CD4-positive, alpha-beta T cell treated with Interleukin-10 for 1 hour (primary cell): ENCODE data around the gene PREX1.
"Not testable (repeated sequence)": the region's sequence is repeated elsewhere in the genome, so short reads cannot be mapped to it uniquely, and the experiment has no call there.

Experiments used
- DNase-seq: peaks from one replicate; pipeline ENCODE4 v3.0.0-alpha.2; 2020

PREX1 gene

DNA sequence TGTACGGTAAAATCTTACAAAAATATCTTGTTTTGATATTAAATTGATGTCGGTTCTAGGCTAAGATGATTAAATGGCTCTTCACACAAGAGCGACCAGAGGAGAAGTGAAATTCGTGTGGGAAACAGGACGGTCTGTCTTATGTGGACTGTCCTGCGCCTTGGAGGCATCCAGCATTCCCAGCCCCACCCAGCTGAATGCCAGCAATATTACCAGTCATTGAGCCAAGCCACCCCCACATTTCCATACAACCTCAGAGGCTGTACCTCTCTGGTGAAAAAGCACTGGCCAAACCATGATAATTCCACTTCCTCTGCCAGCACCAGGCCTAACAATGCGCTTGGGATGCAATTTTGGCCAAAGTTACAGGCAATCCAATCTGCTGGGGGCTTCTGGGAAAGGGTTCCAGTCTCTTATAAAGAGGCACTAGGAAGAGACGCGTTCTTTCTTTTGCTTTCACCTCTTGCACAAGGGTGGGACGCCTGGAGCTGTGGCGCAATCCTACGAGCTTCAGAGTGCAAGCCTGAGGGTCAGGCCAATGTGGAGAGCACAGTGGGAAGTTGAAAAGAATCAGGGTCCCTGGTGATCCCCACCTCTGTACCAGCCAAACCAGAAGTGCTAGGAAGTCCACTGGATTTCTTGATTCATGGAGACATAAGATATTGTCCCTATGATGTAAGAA is 213.1 kb downstream of the PREX1 start:
- no peak for DNase-seq

DNA sequence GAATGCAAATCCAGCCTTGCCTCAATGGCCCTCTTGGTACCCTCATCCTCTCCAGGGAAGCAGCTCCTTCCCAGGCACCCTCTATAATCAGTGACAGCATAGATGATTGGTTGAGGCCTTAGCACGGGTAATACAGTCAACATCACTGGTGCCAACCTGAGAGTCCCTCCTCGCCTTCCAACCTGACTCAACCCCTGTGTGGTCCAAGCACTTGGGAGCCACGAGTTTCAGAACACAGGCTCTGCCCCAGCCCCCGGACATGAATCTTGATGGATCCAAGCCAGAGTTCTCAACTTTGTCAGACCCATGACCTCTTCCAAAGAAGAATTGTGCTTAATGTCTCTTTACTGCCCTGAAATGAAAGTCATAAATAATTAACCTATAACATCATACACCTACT is 213.9 kb downstream of the PREX1 start:
- DNase-seq, result no peak

GRCh38 chr20:48612335-48612734 is 215.5 kb downstream of the PREX1 start:
- DNase-seq, result no peak

- DNase-seq, result no peak
Measured at GRCh38 chr20:48610996-48611395, 216.8 kb downstream of the PREX1 start.

DNA sequence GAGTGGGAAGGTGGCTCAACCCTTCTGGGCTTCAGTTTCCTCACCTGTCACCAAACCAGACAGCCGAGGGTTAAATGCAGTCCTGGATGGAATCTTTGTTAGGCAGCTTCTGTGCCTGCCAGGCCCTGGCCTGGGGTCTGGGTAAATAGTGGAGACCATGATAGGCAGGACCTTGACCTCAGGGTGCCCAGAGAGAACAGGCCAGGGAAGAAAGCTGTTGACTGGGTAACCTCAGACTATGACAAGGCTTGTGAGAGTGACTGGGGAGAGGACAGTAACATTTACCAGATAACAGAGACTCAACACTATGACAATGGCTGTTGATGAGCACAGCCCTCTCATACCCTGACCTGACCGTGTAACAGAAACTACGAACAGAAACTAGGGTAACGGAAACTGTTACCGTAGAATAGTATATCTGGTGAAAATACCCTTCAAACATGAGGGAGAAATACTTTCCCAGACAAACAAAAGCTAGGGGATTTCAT is 218.3 kb downstream of the PREX1 start:
- no peak for DNase-seq

DNA sequence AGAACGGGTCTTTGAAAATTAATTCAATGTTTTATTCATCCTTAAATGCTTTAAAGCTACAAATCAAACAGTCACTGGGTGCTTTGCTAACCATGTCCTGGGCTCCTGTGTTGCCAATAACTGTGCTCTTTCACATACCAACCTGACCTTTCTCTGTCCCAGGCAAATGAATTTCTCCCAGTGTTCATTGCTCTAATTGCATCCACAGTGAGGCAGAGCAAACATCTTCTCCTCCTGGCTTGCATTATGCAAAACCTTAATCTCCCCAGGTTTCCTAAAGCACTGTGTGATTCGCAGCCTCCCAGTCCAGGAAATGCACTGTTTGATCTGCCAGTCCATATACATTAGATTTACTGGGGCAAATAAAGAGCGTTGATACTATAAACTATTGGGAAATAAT is 219.0 kb downstream of the PREX1 start:
- no peak for DNase-seq

- DNase-seq, result no peak
Measured at GRCh38 chr20:48607544-48607865, 220.3 kb downstream of the PREX1 start.

DNA sequence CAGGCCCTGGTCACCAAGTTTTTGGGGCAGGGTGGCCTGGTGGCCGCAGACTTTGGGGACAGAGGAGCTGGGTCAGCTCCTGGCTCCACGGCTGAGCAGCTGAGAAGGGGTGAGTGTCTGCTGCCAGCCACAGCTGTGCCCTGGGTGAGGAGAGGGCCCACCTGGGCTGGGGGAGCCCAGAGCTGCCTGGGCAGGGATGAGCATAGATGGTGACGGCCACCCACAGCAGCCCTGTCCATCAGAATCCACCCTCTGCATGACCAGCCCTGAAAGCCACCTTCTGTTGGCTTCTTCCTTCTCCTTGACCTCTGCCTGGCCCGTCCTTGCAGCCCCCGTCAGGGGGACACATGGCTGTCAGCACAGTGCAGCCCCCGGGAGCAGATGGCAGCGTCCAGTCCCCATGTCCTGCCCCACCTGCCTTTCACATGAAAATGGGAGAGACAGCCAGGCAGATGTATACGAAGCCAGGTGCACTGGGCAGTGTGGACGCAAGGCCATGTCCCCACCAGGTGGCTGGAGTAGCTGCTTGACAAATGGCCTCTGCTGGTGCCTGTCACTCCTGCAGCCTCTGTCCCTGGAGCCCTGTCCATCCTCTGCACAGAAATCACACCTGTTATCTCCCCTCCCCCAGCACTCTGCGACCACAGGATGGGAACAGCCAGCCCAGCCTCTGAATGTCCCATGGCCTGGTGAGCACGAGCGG is 220.8 kb downstream of the PREX1 start:
- DNase-seq, result no peak

DNA sequence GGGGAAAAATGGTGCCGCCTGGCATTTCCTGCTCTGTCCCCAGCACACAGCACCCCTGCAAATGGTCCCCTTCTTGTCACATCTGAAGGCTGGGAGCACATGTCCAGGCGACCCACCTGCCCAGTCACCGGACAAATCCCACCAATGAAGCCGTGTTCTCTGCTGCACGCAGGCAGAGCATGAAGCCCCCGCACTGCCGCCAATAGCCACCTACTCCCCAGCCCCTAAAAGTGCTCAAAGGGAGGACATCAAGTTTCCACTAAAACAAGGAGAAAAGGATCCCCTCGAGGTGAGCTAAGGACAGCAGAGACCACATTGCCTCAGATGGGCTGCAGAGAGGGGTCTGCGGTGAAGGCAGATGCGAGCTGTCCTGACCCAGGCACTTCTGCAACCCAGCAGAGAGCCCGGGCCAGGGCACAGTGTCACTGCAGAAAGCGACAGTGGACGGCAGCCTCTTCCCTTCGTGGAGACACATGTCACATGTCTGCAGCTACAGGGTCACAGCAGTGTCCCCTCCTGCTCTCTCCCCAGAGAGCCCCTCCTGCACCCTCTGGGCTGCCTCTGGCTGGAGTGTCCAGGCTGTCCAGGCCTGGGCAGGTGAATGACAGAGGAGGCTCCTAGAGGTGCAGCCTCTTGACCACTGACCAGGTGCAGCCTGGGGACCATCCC is 221.5 kb downstream of the PREX1 start:
- no peak for DNase-seq

DNA sequence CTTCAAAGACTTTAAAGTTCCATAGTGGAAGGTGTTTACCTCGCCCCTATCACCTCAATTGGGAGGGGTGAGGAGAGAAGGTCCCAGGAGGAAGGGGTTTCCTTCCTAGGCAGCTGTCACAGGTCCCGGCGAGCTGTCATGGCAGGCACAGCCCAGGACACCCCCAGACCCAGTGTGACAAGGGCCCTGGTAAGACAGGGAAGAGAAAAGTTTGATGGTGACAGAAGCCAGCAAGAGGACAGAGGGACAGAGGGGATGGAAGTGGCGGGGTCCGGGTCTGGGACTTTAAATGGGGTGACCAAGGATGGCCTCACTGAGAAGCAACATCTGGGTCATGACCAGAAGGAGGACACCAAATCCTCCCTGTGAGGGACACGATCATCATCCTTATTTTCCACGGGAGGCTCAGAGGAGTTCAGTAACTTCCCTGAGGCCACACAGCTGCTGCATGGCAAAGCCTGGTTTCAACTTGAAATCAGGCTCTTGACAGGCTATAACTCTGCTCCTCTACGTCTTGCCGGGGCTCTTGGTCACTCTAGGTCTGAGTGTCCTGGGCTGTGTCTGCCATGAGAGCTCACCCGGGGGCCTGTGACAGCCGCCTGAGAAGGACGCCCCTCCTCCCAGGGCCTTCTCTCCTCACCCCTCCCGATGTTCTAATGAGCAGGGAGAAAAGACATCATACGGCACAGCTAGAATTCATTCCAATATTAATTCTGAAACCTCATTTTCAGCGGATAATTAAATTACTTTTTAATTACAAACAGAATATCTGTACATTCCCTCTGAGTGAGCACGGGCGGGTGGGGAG is 222.2 kb downstream of the PREX1 start:
- no peak for DNase-seq

- DNase-seq, result no peak
Measured at GRCh38 chr20:48604936-48605335, 222.9 kb downstream of the PREX1 start.

- DNase-seq, result no peak
Measured at GRCh38 chr20:48604426-48604825, 223.4 kb downstream of the PREX1 start.

DNA sequence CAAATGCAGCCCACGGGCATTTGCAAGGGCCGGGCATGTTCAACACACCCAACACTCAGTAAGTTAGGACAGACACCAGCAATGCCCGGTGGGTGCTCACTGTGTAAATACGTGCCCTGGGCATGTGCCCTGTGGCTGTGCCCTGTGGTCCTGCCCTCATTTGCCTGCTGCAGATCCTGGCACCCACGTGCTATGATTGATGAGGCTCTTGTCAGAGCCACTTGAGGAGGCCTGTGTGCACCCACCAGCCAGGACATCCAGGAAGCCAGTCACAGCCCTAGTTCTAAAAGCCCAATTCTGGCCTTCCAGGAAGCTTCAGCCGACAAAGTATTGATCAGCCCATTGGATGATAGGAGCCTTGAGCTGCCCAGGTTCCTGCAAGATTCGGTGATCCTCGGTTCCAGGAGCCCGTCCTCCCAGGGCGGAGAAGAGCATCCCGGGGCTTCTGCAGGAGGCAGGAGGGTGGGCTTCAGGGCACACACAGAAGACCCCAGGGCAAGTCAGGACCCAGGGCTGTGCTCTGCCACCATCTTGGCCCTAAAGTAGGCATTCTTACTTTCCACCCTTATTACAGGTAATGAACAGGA is 223.9 kb downstream of the PREX1 start:
- DNase-seq, result no peak

DNA sequence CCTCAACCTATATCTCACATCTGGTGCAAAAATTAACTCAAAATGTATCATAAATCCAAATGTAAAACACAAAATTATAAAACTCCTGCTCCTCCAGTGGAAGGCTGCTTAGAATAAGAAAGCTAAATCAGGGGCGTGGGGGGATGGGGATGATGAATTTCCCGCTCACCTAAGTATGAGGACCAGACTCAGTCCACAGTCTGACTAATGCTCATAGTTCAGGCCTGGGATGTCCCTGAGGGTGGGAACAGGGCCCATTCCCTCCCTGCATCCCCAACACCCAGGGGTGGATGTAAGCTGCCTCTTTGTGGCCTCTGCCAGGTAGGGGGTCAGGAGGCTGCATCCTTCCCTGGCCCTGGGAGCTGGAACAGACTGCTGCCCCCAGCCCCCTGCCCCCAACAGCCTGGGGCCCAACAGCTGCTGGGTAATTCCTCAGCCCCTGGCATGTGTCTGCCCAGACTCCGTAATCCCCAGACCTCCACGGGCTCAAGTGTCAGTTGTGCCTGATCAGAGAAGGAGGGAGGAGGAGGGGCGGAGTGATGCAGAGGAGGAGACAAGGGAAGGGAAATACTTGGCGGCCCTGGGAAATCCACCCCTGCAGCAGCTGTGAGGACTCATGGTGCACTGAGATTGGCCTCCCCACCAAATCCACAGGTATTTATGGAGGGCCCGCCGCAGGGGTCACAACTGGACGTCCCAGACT is 224.5 kb downstream of the PREX1 start:
- no peak for DNase-seq

GRCh38 chr20:48601798-48602197 is 226.0 kb downstream of the PREX1 start:
- DNase-seq, result no peak

DNA sequence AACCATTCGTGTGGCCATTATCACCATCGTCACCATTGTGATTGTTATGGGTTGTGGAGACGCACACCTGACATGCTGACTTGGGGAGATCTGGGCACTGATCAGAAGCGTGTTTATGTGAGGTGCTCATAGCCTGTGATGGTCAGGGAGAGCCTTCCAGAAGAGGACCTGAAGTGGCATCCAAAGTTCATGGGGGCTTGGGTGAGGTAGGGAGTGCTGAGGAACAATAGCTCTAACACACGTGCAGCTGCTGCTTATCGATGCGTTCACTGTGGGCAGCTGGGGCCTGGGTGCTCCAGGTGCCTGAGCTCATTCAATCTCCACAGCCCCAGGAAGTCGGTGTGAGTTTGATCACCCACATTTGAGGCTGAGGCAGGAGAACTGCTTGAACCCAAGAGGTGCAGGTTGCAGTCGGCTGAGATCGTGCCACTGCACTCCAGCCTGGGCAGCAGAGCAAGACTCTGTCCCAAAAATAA is 227.3 kb downstream of the PREX1 start:
- DNase-seq, result no peak

- DNase-seq, result no peak
Measured at GRCh38 chr20:48599748-48600469, 227.9 kb downstream of the PREX1 start.

- DNase-seq, result no peak
Measured at GRCh38 chr20:48599106-48599747, 228.6 kb downstream of the PREX1 start.

DNA sequence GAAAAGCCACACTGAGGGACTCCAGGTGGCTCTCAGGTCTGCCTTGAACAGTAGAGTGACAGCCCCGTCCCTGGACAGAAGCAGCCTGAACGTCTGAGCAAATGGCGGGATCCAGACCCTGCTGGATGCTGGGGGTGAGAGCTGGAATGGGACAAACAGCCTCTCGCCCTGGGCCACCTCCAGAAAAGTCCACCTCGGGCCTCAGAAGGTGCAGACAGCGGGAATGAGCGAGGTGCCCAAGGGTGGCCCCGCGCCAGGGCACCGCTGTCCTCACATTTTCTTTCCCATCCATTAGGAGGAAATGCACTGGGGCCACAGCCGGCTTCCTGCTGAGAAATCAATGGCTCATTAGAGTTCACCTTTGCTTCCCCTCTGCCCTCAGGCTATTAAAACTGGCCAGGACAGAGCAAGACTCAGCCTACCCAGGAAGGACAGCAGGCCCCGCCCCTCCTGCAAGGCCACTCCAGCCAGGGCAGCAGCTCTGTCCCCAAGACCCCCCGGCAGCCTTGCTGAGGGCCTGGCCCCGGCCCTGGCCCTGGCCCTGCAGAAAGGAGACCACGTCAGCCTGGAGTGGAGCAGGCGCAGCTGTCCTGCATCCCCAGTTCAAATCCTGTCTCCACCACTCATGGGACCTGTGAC is 229.4 kb downstream of the PREX1 start:
- DNase-seq, result not testable (repeated sequence)
